NCI-H2227 treated with DMSO at 0.1 percent for 48 hours (cell line): Measurements from ENCODE around the gene AP3M1.

Experiments
- DNase-seq: peaks from one replicate; lab custom pipeline; 2025; lab: John Stamatoyannopoulos, UW

The AP3M1 gene

DNA sequence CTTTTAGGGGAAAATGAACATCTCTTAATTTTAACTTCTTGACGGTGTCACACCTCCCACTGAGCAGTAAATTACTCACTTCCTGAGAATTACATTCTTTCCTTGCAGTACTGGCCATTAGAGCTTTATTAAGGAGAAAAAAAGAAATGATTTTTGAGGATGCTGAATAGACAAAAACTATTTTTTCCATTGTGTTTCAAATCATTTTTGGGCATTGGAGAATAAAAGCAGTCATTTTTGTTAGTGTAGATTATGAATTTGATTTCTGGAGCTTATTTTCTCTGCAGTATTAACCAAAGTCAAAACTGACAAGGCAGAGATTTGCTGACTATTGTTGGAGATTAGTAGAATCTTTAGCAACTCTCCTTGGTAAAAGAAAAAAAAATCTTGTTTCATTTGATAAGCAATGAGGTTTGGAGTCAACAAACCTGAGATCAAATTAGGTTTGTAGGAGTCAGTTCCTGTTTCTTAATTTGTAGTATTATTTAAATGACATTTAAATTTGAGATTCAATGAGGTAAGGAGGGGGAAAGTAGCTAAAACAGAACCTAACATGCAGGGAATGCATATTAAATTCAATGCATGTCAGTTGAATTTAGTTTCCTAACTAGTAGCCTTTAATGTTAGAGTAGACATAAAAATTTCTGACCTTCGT is 70.6 kb downstream of the AP3M1 start:
- DNase-seq = no peak

- no peak for DNase-seq
Observed at GRCh38 chr10:74079028-74079935, 71.3 kb downstream of the AP3M1 start.

- no peak for DNase-seq
Observed at GRCh38 chr10:74078037-74078436, 72.6 kb downstream of the AP3M1 start.

GRCh38 chr10:74077416-74077815 is 73.2 kb downstream of the AP3M1 start:
- no peak for DNase-seq

DNA sequence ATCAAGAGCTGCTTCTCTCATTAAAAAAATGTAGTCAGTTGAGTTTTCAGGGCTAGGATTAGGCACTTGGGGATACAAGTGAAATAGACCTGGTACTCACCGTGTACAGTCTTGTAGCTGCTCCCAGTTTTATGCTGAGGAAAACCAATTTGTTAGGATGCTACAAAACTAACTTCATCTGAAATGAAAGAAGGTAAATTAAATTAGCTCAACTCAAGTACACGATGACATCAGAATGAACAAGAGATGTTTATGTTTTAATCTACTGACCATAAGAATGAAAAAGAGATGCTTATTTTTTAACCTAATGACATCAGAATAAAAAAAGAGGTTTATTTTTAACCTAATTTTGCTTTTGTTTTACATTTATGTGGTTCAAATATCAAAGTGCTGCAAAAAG is 73.7 kb downstream of the AP3M1 start:
- DNase-seq = no peak

DNA sequence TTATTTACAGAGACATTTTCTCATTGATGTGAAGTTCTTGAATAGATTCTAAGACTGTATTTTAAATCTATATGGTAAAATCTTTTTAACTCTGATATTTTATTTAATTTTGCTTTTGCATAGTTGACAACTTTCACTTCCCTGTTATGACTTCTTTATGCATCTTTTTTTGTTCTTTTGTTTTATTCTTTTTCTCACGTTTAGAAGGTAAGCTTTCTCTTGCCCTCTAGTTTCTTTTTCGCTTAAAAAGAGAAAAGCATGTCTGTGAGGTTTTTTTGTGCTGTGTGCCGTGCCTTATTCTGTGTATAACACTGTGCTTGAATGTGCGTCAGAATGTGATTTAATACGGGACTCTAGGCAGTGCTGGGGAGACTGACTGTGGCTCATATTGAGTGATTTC is 74.7 kb downstream of the AP3M1 start:
- no peak for DNase-seq

DNA sequence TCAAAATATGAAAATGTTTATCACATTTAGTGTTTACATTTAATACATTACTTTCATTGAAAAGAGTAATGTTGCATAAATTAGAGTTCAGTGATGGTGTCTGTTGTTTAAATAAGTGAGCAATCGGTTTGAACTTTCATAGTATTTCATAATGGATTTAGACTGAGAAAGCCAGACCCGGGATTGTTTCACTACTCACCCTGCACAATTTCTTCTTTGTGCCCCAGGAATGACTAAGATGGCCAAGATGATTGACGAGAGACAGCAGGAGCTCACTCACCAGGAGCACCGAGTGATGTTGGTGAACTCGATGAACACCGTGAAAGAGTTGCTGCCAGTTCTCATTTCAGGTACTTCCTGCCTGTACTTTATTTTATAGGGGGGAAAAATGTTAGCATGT is 78.1 kb downstream of the AP3M1 start:
- no peak for DNase-seq

GRCh38 chr10:74071157-74071556 is 79.5 kb downstream of the AP3M1 start:
- no peak for DNase-seq
